NCI-H526 (cell line): ENCODE measurements around the gene STK39.

Source experiments
- DNase-seq, 2 experiments: peaks; one replicate each; lab custom pipeline; 2025; lab: John Stamatoyannopoulos, UW

STK39 gene

DNA sequence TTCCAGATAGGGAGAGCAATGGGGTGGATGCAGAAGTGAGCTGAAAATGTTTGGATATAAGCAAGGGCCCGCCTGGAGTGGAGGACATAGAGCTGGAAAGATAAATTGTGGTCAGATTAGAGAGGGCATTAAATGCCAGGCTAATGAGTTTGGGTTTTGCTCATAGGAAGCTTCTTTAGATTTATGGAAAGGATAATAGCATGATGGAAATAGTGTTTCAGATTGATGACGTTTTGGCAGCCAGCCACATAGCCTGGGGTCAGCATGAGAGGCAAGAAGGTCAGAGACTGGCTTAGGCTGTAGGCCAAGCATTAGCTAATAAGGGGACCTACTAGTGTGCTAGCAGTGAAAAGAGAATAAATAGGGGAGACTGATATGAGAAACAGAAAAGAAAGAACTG, 321.6 kb downstream of the STK39 start:
- DNase-seq, result no peak

GRCh38 chr2:167924556-167924955, 322.8 kb downstream of the STK39 start:
- peak; percentile 6 to 32 for DNase-seq

DNA sequence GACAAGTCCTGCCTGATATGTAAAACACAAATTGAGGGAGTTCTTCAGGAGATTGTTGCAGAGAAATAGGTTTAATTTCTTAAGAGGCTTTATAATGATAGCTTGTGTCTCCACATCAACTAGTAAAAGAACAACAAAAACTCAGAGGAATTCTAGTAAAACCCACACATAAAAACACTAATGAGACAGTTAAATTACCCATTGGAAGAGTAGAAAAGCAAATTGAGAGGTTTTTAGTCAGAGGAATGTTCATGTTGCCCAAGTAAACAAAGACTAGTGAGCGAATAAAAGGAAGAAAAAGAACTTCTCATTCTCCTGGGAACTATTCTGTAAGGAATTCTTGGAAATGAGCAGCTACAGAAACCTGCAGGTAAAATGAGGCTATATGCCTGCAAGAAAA, 330.6 kb downstream of the STK39 start:
- DNase-seq, result no peak

DNA sequence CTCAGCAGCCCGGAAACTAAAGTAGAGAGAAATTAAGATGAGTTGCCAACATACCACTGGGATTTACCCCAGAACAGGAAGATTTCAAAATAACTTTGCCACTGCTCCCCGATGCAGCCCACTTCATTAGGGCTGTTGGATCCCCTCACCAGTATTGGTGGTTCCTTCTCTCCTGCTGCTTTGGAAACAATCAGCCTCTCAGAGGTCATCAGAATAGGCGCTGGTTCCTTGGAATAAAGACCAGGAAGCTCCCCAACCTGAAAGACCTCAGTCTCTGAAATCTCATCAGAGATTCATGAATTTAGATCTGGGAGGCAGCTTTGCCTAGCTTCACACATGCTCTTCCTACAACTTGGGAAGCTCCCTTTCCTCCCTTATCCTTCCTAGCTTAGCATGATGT, 332.4 kb downstream of the STK39 start:
- DNase-seq, result no peak

GRCh38 chr2:167908786-167909185, 338.6 kb downstream of the STK39 start:
- DNase-seq, result no peak

DNA sequence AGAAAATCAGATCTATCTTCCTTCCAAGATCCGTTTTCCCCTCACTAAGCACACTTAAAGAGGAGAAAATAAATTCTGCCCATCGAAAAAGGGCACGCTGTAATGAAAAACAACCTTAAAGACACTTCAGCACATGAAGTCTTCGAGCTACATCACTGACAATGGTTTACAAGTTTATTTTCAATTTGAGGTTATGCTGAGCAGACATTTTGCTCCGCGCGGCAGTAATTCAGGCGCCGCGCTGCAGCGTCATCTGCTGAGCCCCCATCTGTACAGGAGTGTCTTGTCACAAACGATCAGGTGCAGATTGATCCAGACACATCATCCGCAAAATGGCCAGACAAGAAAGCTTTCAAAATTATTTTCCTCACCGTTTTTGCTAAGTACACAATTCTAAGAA, 341.7 kb downstream of the STK39 start:
- no peak for DNase-seq
